Peyer's patch (tissue), 4 donors: ENCODE results near the gene MAGI2. TPM values are rescaled to one million over a fixed set of nuclear protein-coding genes. Genes with fewer than 3 reads are reported as not detected.

ENCODE experiments used
- DNase-seq, 3 donors: peaks; one replicate each; pipeline ENCODE4 v3.0.0-alpha.2; 2017 to 2019
- H3K27ac ChIP-seq, 4 donors: fragments of 200-600 bp; sonication (generic); one replicate each; pipeline ENCODE4 v1.5.1; 2016 to 2019
- H3K27me3 ChIP-seq, 2 donors: fragments of 200-600 bp; sonication (generic); one replicate each; pipeline ENCODE4 v1.5.1; 2019
- H3K36me3 ChIP-seq, 3 donors: fragments of 200-600 bp; sonication (generic); one replicate each; pipeline ENCODE4 v1.5.1; 2016 to 2019
- H3K4me1 ChIP-seq, 4 donors: fragments of 200-600 bp; sonication (generic); one replicate each; pipeline ENCODE4 v1.5.1; 2016 to 2019
- H3K4me3 ChIP-seq, 4 donors: fragments of 200-600 bp; sonication (generic); 1 replicate in 3 of 4; 2 replicates in 1 of 4; pipeline ENCODE4 v1.5.1; 2016 to 2019; ENCODE audit warnings: mild to moderate bottlenecking in 1 of 4
- H3K9me3 ChIP-seq, 4 donors: fragments of 200-600 bp; sonication (generic); one replicate each; pipeline ENCODE4 v1.5.1; 2016 to 2019; ENCODE audit warnings: mild to moderate bottlenecking in 1 of 4
- POLR2A ChIP-seq, 2 donors: fragments of 450-650 bp; IDR thresholded peaks; one replicate each; pipeline ENCODE4 v1.5.1; 2017; ENCODE audit warnings: antibody characterized with exemption in 2 of 2, mild to moderate bottlenecking in 2 of 2, moderate library complexity in 2 of 2
- total RNA-seq, 4 donors: library from RNA; depleted of rRNA; stranded (reverse); fragments of >200 nt; gene quantifications; one replicate each; pipeline ENCODE4 v1.1.0, GENCODE V29; 2016
- TF ChIP-seq, protein P1 (sequence below), 6 experiments: fragments of 450-650 bp in 4 of 6; fragments of 200-600 bp in 2 of 6; sonication (generic) in 1 of 6; IDR thresholded peaks; one replicate each; pipeline ENCODE4 v1.5.1; 2017 to 2019; ENCODE audit warnings: antibody characterized with exemption in 6 of 6, mild to moderate bottlenecking in 3 of 6, moderate library complexity in 1 of 6

Gene MAGI2
- total RNA-seq, 4 donors from 2014 or later, result 1.6 to 12.4 (median 2.8) TPM

DNA sequence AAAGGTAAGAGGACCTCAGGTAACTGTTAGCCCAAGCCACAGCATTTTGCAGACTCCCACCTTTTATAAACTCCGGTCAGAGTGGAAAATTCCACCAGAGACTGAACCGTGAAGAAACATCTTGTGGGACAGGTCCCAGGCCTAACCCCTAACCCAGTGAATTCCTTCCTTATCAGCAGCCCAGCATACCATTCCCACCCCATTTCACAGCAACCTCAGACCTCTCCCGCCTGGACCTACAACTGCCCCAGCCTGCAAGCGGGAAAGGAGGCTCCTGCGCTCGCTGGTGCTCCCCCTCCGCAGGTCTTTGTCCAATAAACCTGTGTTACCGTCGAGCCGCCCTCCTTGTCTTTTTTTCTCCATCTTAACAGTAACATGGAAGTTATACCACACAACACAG is 736.6 kb downstream of the MAGI2 start:
- H3K4me1 ChIP-seq, result no peaks in the 10 kb centered on the region
- H3K27ac ChIP-seq, result no peak overlapping the region
- no peak for DNase-seq
- TF ChIP-seq, protein P1, sequence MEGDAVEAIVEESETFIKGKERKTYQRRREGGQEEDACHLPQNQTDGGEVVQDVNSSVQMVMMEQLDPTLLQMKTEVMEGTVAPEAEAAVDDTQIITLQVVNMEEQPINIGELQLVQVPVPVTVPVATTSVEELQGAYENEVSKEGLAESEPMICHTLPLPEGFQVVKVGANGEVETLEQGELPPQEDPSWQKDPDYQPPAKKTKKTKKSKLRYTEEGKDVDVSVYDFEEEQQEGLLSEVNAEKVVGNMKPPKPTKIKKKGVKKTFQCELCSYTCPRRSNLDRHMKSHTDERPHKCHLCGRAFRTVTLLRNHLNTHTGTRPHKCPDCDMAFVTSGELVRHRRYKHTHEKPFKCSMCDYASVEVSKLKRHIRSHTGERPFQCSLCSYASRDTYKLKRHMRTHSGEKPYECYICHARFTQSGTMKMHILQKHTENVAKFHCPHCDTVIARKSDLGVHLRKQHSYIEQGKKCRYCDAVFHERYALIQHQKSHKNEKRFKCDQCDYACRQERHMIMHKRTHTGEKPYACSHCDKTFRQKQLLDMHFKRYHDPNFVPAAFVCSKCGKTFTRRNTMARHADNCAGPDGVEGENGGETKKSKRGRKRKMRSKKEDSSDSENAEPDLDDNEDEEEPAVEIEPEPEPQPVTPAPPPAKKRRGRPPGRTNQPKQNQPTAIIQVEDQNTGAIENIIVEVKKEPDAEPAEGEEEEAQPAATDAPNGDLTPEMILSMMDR (IDR thresholded peaks at IDR 0.05), result no peak
- no peak for TF ChIP-seq POLR2A (IDR thresholded peaks at IDR 0.05)
- H3K4me3 ChIP-seq, result no peak overlapping the region
- H3K36me3 ChIP-seq, result no peaks in the 10 kb centered on the region
- H3K9me3 ChIP-seq, result no peaks in the 10 kb centered on the region
- no peaks in the 10 kb centered on the region for H3K27me3 ChIP-seq

DNA sequence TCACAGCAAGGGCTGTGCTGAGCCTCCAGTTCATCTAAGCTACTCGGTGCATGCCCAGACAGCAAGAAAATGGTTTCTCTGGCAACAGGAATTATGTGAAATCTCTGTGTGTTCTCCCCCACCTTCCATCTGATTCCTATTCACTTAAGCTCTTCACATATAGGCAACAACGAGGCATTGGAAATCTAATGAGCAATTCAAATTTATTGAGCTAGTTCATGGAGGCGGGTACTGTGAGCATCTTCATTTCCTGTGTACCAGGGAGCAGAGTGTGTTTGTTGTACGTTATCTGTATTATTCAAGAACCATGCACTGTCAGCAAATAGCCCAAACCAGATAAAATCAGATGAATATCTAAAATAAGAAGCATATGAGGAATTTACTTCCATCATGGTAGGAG is 739.1 kb downstream of the MAGI2 start:
- H3K27me3 ChIP-seq, result no peaks in the 10 kb centered on the region
- TF ChIP-seq, protein P1 (IDR thresholded peaks at IDR 0.05), result no peak
- no peak overlapping the region for H3K27ac ChIP-seq
- no peak overlapping the region for H3K4me3 ChIP-seq
- no peaks in the 10 kb centered on the region for H3K36me3 ChIP-seq
- no peaks in the 10 kb centered on the region for H3K9me3 ChIP-seq
- H3K4me1 ChIP-seq, result no peaks in the 10 kb centered on the region
- no peak for DNase-seq

DNA sequence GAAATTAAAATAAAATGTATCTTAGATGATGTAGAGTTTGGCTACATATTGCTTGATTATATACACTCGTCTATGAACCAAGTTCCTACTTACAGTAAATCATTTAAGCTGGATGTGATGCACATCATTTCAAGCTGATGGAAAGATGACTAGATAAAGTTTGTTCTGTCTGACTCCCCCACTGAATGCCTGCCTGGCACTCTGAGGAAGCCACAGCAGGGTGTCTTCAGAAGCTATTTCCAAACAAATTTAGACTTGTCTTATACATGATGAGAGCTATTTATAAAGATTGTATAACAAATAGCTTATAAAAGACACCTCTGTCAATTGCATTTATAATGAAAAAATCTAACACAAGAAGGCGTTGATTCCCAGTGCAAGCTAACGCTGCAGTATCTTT is 741.4 kb downstream of the MAGI2 start:
- Histone ChIP-seq H3K9me3 (no peaks in the 10 kb centered on the region), H3K36me3 (no peaks in the 10 kb centered on the region), H3K27me3 (no peaks in the 10 kb centered on the region), H3K27ac (no peak overlapping the region), H3K4me1 (no peaks in the 10 kb centered on the region), H3K4me3 (no peak overlapping the region)
- DNase-seq, result no peak
- TF ChIP-seq POLR2A (IDR thresholded peaks at IDR 0.05), result no peak
- TF ChIP-seq, protein P1 (IDR thresholded peaks at IDR 0.05), result no peak

DNA sequence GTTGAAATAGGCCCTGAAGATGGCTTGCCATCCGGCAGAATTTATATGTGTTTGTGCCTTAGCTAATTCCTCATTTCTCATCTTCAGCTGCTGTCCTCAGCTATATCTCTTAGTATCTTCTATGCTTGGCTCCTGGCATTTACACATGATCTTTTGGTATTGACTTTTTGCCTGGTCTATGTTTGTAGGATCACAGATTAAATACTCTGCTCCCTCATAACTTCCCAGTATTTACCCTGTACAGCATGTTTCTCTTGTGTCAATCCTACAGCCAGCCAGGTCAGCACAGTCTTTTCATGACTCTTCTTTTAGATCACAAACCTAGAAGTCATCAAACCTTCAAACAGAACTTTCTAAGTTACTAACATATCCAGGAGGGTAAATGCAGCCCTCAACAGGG is 743.8 kb downstream of the MAGI2 start:
- Histone ChIP-seq H3K4me3 (no peak overlapping the region), H3K27me3 (no peaks in the 10 kb centered on the region), H3K27ac (no peak overlapping the region), H3K36me3 (no peaks in the 10 kb centered on the region), H3K4me1 (no peaks in the 10 kb centered on the region), H3K9me3 (no peaks in the 10 kb centered on the region)
- no peak for TF ChIP-seq POLR2A (IDR thresholded peaks at IDR 0.05)
- TF ChIP-seq, protein P1 (IDR thresholded peaks at IDR 0.05), result no peak
- no peak for DNase-seq

DNA sequence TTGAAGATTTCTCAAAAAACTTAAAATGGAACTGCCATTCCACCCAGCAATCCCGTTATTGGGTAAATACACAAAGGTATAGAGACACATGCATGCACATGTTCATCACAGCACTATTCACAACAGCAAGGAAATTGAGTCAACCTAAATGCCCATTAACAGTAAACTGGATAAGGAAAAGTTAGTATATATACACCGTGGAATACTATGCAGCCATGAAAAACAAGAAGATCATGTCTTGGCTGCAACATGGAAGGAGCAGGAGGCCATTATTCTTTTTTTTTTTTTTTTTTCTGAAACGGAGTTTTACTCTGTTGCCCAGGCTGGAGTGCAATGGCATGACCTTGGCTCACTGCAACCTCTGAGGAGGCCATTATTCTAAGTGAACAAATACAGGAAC is 749.0 kb downstream of the MAGI2 start:
- H3K27ac ChIP-seq, result no peak overlapping the region
- H3K36me3 ChIP-seq, result no peaks in the 10 kb centered on the region
- no peak for DNase-seq
- TF ChIP-seq POLR2A (IDR thresholded peaks at IDR 0.05), result no peak
- TF ChIP-seq, protein P1 (IDR thresholded peaks at IDR 0.05), result no peak
- no peaks in the 10 kb centered on the region for H3K9me3 ChIP-seq
- no peaks in the 10 kb centered on the region for H3K27me3 ChIP-seq
- no peak overlapping the region for H3K4me3 ChIP-seq
- H3K4me1 ChIP-seq, result no peaks in the 10 kb centered on the region

DNA sequence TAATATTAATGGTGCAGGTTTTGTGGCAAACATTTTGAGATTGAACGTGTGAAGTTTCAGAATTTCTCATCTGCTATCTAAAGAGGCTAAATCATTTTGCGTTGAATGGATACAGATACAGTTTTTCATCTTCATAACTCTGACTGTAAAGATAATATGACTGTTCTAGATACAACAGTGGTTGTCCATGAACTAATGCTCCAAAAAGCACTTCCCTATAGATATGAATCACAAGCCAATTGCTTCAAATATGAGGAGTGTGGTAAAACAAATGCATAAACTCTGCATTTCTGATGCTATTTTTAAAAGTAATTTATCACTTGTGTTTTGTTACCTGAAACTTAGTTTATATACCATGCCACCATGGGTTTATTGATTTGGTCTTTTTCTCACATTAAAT is 750.1 kb downstream of the MAGI2 start:
- Histone ChIP-seq H3K9me3 (no peaks in the 10 kb centered on the region), H3K36me3 (no peaks in the 10 kb centered on the region), H3K4me1 (no peaks in the 10 kb centered on the region), H3K4me3 (no peak overlapping the region), H3K27me3 (no peaks in the 10 kb centered on the region), H3K27ac (no peak overlapping the region)
- no peak for DNase-seq
- TF ChIP-seq POLR2A (IDR thresholded peaks at IDR 0.05), result no peak
- TF ChIP-seq, protein P1 (IDR thresholded peaks at IDR 0.05), result no peak
